HepG2 (cell line): Measurements from ENCODE around the gene DHRS13. TPM values are rescaled to one million over a fixed set of nuclear protein-coding genes. Genes with fewer than 3 reads are reported as not detected.
A peak's percentile ranks its signal among the peaks of the same experiment; 100 is the strongest.

Experiments
- ATF7-NPFF ChIP-seq: sonication (generic); formaldehyde crosslinking; IDR thresholded peaks from 2 replicates; pipeline ENCODE4 v1.8.1; 2023; ENCODE audit warnings: mild to moderate bottlenecking, low read depth, missing genetic modification reagents, moderate library complexity
- BRCA1 ChIP-seq: sonication (generic); formaldehyde crosslinking; IDR thresholded peaks from 2 replicates; pipeline ENCODE4 v1.4.0; 2020; ENCODE audit warnings: missing genetic modification reagents
- CAMTA2 ChIP-seq: sonication (generic); formaldehyde crosslinking; IDR thresholded peaks from 2 replicates; pipeline ENCODE4 v1.4.0; 2020; ENCODE audit warnings: mild to moderate bottlenecking, missing genetic modification reagents, borderline replicate concordance
- CC2D1A ChIP-seq: sonication (generic); formaldehyde crosslinking; IDR thresholded peaks from 2 replicates; pipeline ENCODE4 v1.8.1; 2023; ENCODE audit warnings: mild to moderate bottlenecking, missing genetic modification reagents
- CHD4 ChIP-seq: fragments of 200-600 bp; sonication (generic); IDR thresholded peaks from 2 replicates; pipeline ENCODE4 v1.7.0; 2017; ENCODE audit warnings: mild to moderate bottlenecking, low read length, borderline replicate concordance
- E2F2 ChIP-seq: sonication (generic); formaldehyde crosslinking; IDR thresholded peaks from 2 replicates; pipeline ENCODE4 v1.4.0; 2020; ENCODE audit warnings: missing genetic modification reagents, borderline replicate concordance
- ELF3 ChIP-seq: IDR thresholded peaks from 2 replicates; pipeline ENCODE4 v1.6.1; 2016; ENCODE audit warnings: missing genetic modification reagents, missing compliant biosample characterization
- GFI1 ChIP-seq: sonication (generic); formaldehyde crosslinking; IDR thresholded peaks from 2 replicates; pipeline ENCODE4 v1.5.0; 2020; ENCODE audit warnings: missing genetic modification reagents, mild to moderate bottlenecking, borderline replicate concordance
- HNF4A ChIP-seq: sonication (generic); formaldehyde crosslinking; IDR thresholded peaks from 2 replicates; pipeline ENCODE4 v1.4.0; 2020; ENCODE audit warnings: missing genetic modification reagents
- HOXA9 ChIP-seq: sonication (generic); formaldehyde crosslinking; IDR thresholded peaks from 2 replicates; pipeline ENCODE4 v1.8.1; 2022; ENCODE audit warnings: missing genetic modification reagents, mild to moderate bottlenecking, moderate library complexity, borderline replicate concordance
- JDP2 ChIP-seq: sonication (generic); formaldehyde crosslinking; IDR thresholded peaks from 2 replicates; pipeline ENCODE4 v1.8.1; 2022; ENCODE audit warnings: missing genetic modification reagents, borderline replicate concordance
- KLF12 ChIP-seq: sonication (generic); formaldehyde crosslinking; IDR thresholded peaks from 2 replicates; pipeline ENCODE4 v1.4.0; 2020; ENCODE audit warnings: missing genetic modification reagents, borderline replicate concordance
- LCORL ChIP-seq, 2 experiments: fragments of 450-650 bp in 1 of 2; sonication (generic) in 1 of 2; formaldehyde crosslinking in 1 of 2; IDR thresholded peaks; 2 replicates each; pipeline versions ENCODE4 v1.5.0 to v1.6.1; 2017 to 2020; ENCODE audit warnings: antibody characterized with exemption in 1 of 2, missing genetic modification reagents in 1 of 2
- MBNL3 ChIP-seq: fragments of 250-450 bp; sonication (Bioruptor Pico); conservative IDR thresholded peaks from 2 replicates; pipeline ENCODE4 v1.8.0; 2022; ENCODE audit warnings: mild to moderate bottlenecking, inconsistent platforms
- MED13 ChIP-seq: sonication (generic); formaldehyde crosslinking; IDR thresholded peaks from 2 replicates; pipeline ENCODE4 v1.5.0; 2020; ENCODE audit warnings: missing genetic modification reagents
- NFE2 ChIP-seq: sonication (generic); formaldehyde crosslinking; IDR thresholded peaks from 2 replicates; pipeline ENCODE4 v1.4.0; 2020; ENCODE audit warnings: missing genetic modification reagents
- RARG ChIP-seq: sonication (generic); formaldehyde crosslinking; IDR thresholded peaks from 2 replicates; pipeline ENCODE4 v1.4.0; 2020; ENCODE audit warnings: low read depth, mild to moderate bottlenecking, missing genetic modification reagents
- REL ChIP-seq: sonication (generic); formaldehyde crosslinking; conservative IDR thresholded peaks from 2 replicates; pipeline ENCODE4 v1.8.0; 2022; ENCODE audit warnings: mild to moderate bottlenecking, missing genetic modification reagents, moderate library complexity
- SKI ChIP-seq: fragments of 450-650 bp; IDR thresholded peaks from one replicate; pipeline ENCODE4 v1.6.1; 2018; ENCODE audit warnings: mild to moderate bottlenecking; ENCODE audit not compliant: partially characterized antibody
- SMAD1 ChIP-seq: sonication (generic); formaldehyde crosslinking; IDR thresholded peaks from 2 replicates; pipeline ENCODE4 v1.4.0; 2020; ENCODE audit warnings: missing genetic modification reagents, low read depth, mild to moderate bottlenecking, borderline replicate concordance
- SRSF4 ChIP-seq: fragments of 200-400 bp; formaldehyde crosslinking; IDR thresholded peaks from one replicate; pipeline ENCODE4 v1.6.1; 2018; ENCODE audit warnings: mild to moderate bottlenecking, low read depth, low read length, moderate library complexity; ENCODE audit not compliant: poor library complexity, severe bottlenecking
- ZBTB14 ChIP-seq: sonication (generic); formaldehyde crosslinking; IDR thresholded peaks from 2 replicates; pipeline ENCODE4 v1.4.0; 2020; ENCODE audit warnings: missing genetic modification reagents
- ZMYM4 ChIP-seq: sonication (generic); formaldehyde crosslinking; IDR thresholded peaks from 2 replicates; pipeline ENCODE4 v1.8.1; 2023; ENCODE audit warnings: mild to moderate bottlenecking, missing genetic modification reagents
- ZNF3 ChIP-seq: IDR thresholded peaks from 2 replicates; pipeline ENCODE4 v1.7.0; 2017; ENCODE audit warnings: inconsistent platforms
- polyA plus RNA-seq, 8 experiments: library from polyadenylated mRNA; depleted of rRNA in 3 of 8; stranded (reverse) in 7 of 8; unstranded in 1 of 8; fragments of >200 nt; fragmentation: Illumina TruSeq in 4 of 8; extraction: Trizol in 4 of 8; gene quantifications; 2 replicates each; pipeline versions ENCODE4 v1.2.1 to v1.2.3, GENCODE V29; 2011 to 2016; ENCODE audit warnings: low read depth in 4 of 8, missing spikeins in 1 of 8, mixed read lengths in 1 of 8; ENCODE audit not compliant: insufficient read depth in 1 of 8
- total RNA-seq, 5 experiments: library from RNA; depleted of rRNA; stranded (reverse); fragments of >200 nt; fragmentation: Illumina TruSeq; extraction: Trizol; gene quantifications; 2 replicates each; pipeline ENCODE4 v1.2.3, GENCODE V29; 2016; ENCODE audit warnings: low read depth in 1 of 5
- TF ChIP-seq, protein P1 (sequence below): sonication (generic); formaldehyde crosslinking; conservative IDR thresholded peaks from 2 replicates; pipeline ENCODE4 v1.8.0; 2022; ENCODE audit warnings: low read depth, missing genetic modification reagents
- TF ChIP-seq, protein P2 (sequence below): conservative IDR thresholded peaks from 2 replicates; pipeline ENCODE4 v1.6.1; 2018; ENCODE audit warnings: missing genetic modification reagents

DHRS13 gene
- total and polyA plus RNA-seq, 2 of the 13 experiments (the other 11 are each of a cell fraction or from before 2014, with no cell fraction given) = 11.8 to 12.6 TPM

GRCh38 chr17:28908640-28909167 is 5.8 kb upstream of the DHRS13 start (continued):
- TF ChIP-seq SMAD1 (no peak), KLF12 (CRISPR knock-in tag) (no peak), ELF3 (CRISPR knock-in tag) (no peak), MBNL3 (CRISPR knock-in tag) (no peak), LCORL (IDR thresholded peaks at IDR 0.05) (no peak), LCORL (CRISPR knock-in tag; IDR thresholded peaks at IDR 0.05) (peak; percentile 67; the same call in 1 of the 2 replicates), E2F2 (CRISPR knock-in tag) (no peak), HNF4A (CRISPR knock-in tag) (peak; percentile 51), SRSF4 (no peak), MED13 (no peak), ZMYM4 (CRISPR knock-in tag) (no peak), HOXA9 (CRISPR knock-in tag) (no peak), RARG (no peak), CC2D1A (CRISPR knock-in tag) (0 out of 2 replicates have a peak, but pooled peaks have one; percentile 41), NFE2 (CRISPR knock-in tag) (no peak), CAMTA2 (CRISPR knock-in tag) (no peak), ZBTB14 (no peak), REL (no peak), JDP2 (CRISPR knock-in tag) (no peak), CHD4 (no peak), ZNF3 (CRISPR knock-in tag) (no peak), BRCA1 (CRISPR knock-in tag) (no peak), ATF7-NPFF (no peak), SKI (no peak), GFI1 (CRISPR knock-in tag) (peak; percentile 90)
- TF ChIP-seq, protein P1, sequence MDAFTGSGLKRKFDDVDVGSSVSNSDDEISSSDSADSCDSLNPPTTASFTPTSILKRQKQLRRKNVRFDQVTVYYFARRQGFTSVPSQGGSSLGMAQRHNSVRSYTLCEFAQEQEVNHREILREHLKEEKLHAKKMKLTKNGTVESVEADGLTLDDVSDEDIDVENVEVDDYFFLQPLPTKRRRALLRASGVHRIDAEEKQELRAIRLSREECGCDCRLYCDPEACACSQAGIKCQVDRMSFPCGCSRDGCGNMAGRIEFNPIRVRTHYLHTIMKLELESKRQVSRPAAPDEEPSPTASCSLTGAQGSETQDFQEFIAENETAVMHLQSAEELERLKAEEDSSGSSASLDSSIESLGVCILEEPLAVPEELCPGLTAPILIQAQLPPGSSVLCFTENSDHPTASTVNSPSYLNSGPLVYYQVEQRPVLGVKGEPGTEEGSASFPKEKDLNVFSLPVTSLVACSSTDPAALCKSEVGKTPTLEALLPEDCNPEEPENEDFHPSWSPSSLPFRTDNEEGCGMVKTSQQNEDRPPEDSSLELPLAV = no peak
- TF ChIP-seq, protein P2, sequence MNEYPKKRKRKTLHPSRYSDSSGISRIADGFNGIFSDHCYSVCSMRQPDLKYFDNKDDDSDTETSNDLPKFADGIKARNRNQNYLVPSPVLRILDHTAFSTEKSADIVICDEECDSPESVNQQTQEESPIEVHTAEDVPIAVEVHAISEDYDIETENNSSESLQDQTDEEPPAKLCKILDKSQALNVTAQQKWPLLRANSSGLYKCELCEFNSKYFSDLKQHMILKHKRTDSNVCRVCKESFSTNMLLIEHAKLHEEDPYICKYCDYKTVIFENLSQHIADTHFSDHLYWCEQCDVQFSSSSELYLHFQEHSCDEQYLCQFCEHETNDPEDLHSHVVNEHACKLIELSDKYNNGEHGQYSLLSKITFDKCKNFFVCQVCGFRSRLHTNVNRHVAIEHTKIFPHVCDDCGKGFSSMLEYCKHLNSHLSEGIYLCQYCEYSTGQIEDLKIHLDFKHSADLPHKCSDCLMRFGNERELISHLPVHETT (CRISPR knock-in tag) = no peak
